ENCODE results near the gene MAGI1. TPM values are rescaled to one million over a fixed set of nuclear protein-coding genes. Genes with fewer than 3 reads are reported as not detected.
"Not testable (repeated sequence)": the region's sequence is repeated elsewhere in the genome, so short reads cannot be mapped to it uniquely, and the experiment has no call there.

MAGI1 gene
- total and polyA plus RNA-seq, 4 donors = 5.0 to 69.2 (median 28.5) TPM

GRCh38 chr3:65896321-65896720 is 142.4 kb downstream of the MAGI1 start:
- no peak for DNase-seq
- no peak for ATAC-seq (ENCODE audit: low FRiP score)
- Histone ChIP-seq H3K9me3 (ENCODE audit: control insufficient read depth, low read length) (no peaks in the 10 kb centered on the region), H3K36me3 (ENCODE audit: control insufficient read depth in 1 of 2, insufficient read depth in 2 of 2, low read length in 1 of 2) (no peaks in the 10 kb centered on the region), H3K27ac (ENCODE audit: low read depth in 1 of 2, low read length in 2 of 2) (no peak overlapping the region), H3K4me3 (ENCODE audit: low read length in 2 of 2) (no peak overlapping the region), H3K27me3 (ENCODE audit: control insufficient read depth in 1 of 2, insufficient read depth in 2 of 2, low read length in 1 of 2) (no peaks in the 10 kb centered on the region), H3K4me1 (ENCODE audit: control insufficient read depth in 1 of 2, insufficient read depth in 2 of 2, low read length in 2 of 2) (peaks cover 6 to 8% of the 10 kb centered on the region in 2 donors)
- 47 to 62% methylated on average over 6 of the region's 6 CpGs for WGBS, 2 donors
- intact Hi-C loops (cut with DNase I) = no loop called here

GRCh38 chr3:65894679-65895453 is 143.9 kb downstream of the MAGI1 start:
- H3K4me1 ChIP-seq (ENCODE audit: control insufficient read depth in 1 of 2, insufficient read depth in 2 of 2, low read length in 2 of 2) = peaks cover 0 to 8% of the 10 kb centered on the region in 2 donors
- H3K9me3 ChIP-seq (ENCODE audit: control insufficient read depth, low read length) = no peaks in the 10 kb centered on the region
- intact Hi-C loops (cut with DNase I) = loop anchor here in 1 of 2 donors (5.0 kb wide), 1 partner anchor 152 kb away; no protein-coding TSS in a partner anchor
- H3K27me3 ChIP-seq (ENCODE audit: control insufficient read depth in 1 of 2, insufficient read depth in 2 of 2, low read length in 1 of 2) = no peaks in the 10 kb centered on the region
- no peak overlapping the region for H3K4me3 ChIP-seq (ENCODE audit: low read length in 2 of 2)
- 13 to 29% methylated on average over 5 of the region's 5 CpGs for WGBS, 2 donors
- peak; percentile 63 for ATAC-seq (ENCODE audit: low FRiP score)
- no peak for DNase-seq
- H3K36me3 ChIP-seq (ENCODE audit: control insufficient read depth in 1 of 2, insufficient read depth in 2 of 2, low read length in 1 of 2) = no peaks in the 10 kb centered on the region
- H3K27ac ChIP-seq (ENCODE audit: low read depth in 1 of 2, low read length in 2 of 2) = peak overlapping the region; percentile 57 to 79

GRCh38 chr3:65894126-65894525 is 144.6 kb downstream of the MAGI1 start:
- DNase-seq (no peak), ATAC-seq (ENCODE audit: low FRiP score) (no peak)
- Histone ChIP-seq H3K36me3 (ENCODE audit: control insufficient read depth in 1 of 2, insufficient read depth in 2 of 2, low read length in 1 of 2) (no peaks in the 10 kb centered on the region), H3K27ac (ENCODE audit: low read depth in 1 of 2, low read length in 2 of 2) (peak overlapping the region; percentile 29 to 96), H3K27me3 (ENCODE audit: control insufficient read depth in 1 of 2, insufficient read depth in 2 of 2, low read length in 1 of 2) (no peaks in the 10 kb centered on the region), H3K4me1 (ENCODE audit: control insufficient read depth in 1 of 2, insufficient read depth in 2 of 2, low read length in 2 of 2) (peaks cover 0 to 8% of the 10 kb centered on the region in 2 donors), H3K4me3 (ENCODE audit: low read length in 2 of 2) (no peak overlapping the region), H3K9me3 (ENCODE audit: control insufficient read depth, low read length) (no peaks in the 10 kb centered on the region)
- WGBS, 2 donors = 35 to 63% methylated on average over 2 of the region's 2 CpGs
- intact Hi-C loops (cut with DNase I) = loop anchor here in 1 of 2 donors (5.0 kb wide), 1 partner anchor 153 kb away; no protein-coding TSS in a partner anchor

- Histone ChIP-seq H3K36me3 (ENCODE audit: control insufficient read depth in 1 of 2, insufficient read depth in 2 of 2, low read length in 1 of 2) (no peaks in the 10 kb centered on the region), H3K27me3 (ENCODE audit: control insufficient read depth in 1 of 2, insufficient read depth in 2 of 2, low read length in 1 of 2) (no peaks in the 10 kb centered on the region), H3K27ac (ENCODE audit: low read depth in 1 of 2, low read length in 2 of 2) (peak overlapping the region; percentile 29 to 96), H3K4me3 (ENCODE audit: low read length in 2 of 2) (no peak overlapping the region), H3K9me3 (ENCODE audit: control insufficient read depth, low read length) (no peaks in the 10 kb centered on the region), H3K4me1 (ENCODE audit: control insufficient read depth in 1 of 2, insufficient read depth in 2 of 2, low read length in 2 of 2) (peaks cover 0 to 10% of the 10 kb centered on the region in 2 donors)
- no peak for DNase-seq
- 34 to 49% methylated on average over 2 of the region's 2 CpGs for WGBS, 2 donors
- no peak for ATAC-seq (ENCODE audit: low FRiP score)
- intact Hi-C loops (cut with DNase I) = loop anchor here in 1 of 2 donors (5.0 kb wide), 1 partner anchor 154 kb away; no protein-coding TSS in a partner anchor
Observed at GRCh38 chr3:65893631-65894030, 145.1 kb downstream of the MAGI1 start.

- intact Hi-C loops (cut with DNase I) = loop anchor here in 1 of 2 donors (5.0 kb wide), 1 partner anchor 156 kb away; no protein-coding TSS in a partner anchor
- H3K27me3 ChIP-seq (ENCODE audit: control insufficient read depth in 1 of 2, insufficient read depth in 2 of 2, low read length in 1 of 2); H3K4me3 ChIP-seq (ENCODE audit: low read length in 2 of 2); H3K27ac ChIP-seq (ENCODE audit: low read depth in 1 of 2, low read length in 2 of 2); ATAC-seq (ENCODE audit: low FRiP score); H3K36me3 ChIP-seq (ENCODE audit: control insufficient read depth in 1 of 2, insufficient read depth in 2 of 2, low read length in 1 of 2); H3K9me3 ChIP-seq (ENCODE audit: control insufficient read depth, low read length); H3K4me1 ChIP-seq (ENCODE audit: control insufficient read depth in 1 of 2, insufficient read depth in 2 of 2, low read length in 2 of 2); DNase-seq: not testable (repeated sequence)
- WGBS, 2 donors = 96 to 98% methylated on average over 2 of the region's 2 CpGs
Observed at GRCh38 chr3:65891477-65891876, 147.2 kb downstream of the MAGI1 start.

GRCh38 chr3:65890328-65890727 is 148.4 kb downstream of the MAGI1 start:
- H3K27ac ChIP-seq (ENCODE audit: low read depth in 1 of 2, low read length in 2 of 2) = peak overlapping the region in 1 of 2 donors; percentile 28
- no peaks in the 10 kb centered on the region for H3K36me3 ChIP-seq (ENCODE audit: control insufficient read depth in 1 of 2, insufficient read depth in 2 of 2, low read length in 1 of 2)
- DNase-seq (no peak), ATAC-seq (ENCODE audit: low FRiP score) (peak; percentile 38)
- no peak overlapping the region for H3K4me3 ChIP-seq (ENCODE audit: low read length in 2 of 2)
- intact Hi-C loops (cut with DNase I) = loop anchor here in 1 of 2 donors (5.0 kb wide), 1 partner anchor 157 kb away; no protein-coding TSS in a partner anchor
- peaks cover 0 to 8% of the 10 kb centered on the region in 2 donors for H3K4me1 ChIP-seq (ENCODE audit: control insufficient read depth in 1 of 2, insufficient read depth in 2 of 2, low read length in 2 of 2)
- WGBS, 2 donors = 5 to 20% methylated on average over 6 of the region's 6 CpGs
- H3K27me3 ChIP-seq (ENCODE audit: control insufficient read depth in 1 of 2, insufficient read depth in 2 of 2, low read length in 1 of 2) = no peaks in the 10 kb centered on the region
- no peaks in the 10 kb centered on the region for H3K9me3 ChIP-seq (ENCODE audit: control insufficient read depth, low read length)

- no peaks in the 10 kb centered on the region for H3K36me3 ChIP-seq (ENCODE audit: control insufficient read depth in 1 of 2, insufficient read depth in 2 of 2, low read length in 1 of 2)
- WGBS, 2 donors = 57 to 71% methylated on average over 3 of the region's 3 CpGs
- H3K4me3 ChIP-seq (ENCODE audit: low read length in 2 of 2) = no peak overlapping the region
- intact Hi-C loops (cut with DNase I) = loop anchor here (2.0 to 10.0 kb wide), 5 partner anchors 63 to 158 kb away; partner anchors contain the start of gene MAGI1 (in 1 of the 2)
- H3K27ac ChIP-seq (ENCODE audit: low read depth in 1 of 2, low read length in 2 of 2) = peak overlapping the region; percentile 69 to 89
- DNase-seq = no peak
- H3K4me1 ChIP-seq (ENCODE audit: control insufficient read depth in 1 of 2, insufficient read depth in 2 of 2, low read length in 2 of 2) = peaks cover 0 to 7% of the 10 kb centered on the region in 2 donors
- no peaks in the 10 kb centered on the region for H3K9me3 ChIP-seq (ENCODE audit: control insufficient read depth, low read length)
- ATAC-seq (ENCODE audit: low FRiP score) = peak; percentile 33
- H3K27me3 ChIP-seq (ENCODE audit: control insufficient read depth in 1 of 2, insufficient read depth in 2 of 2, low read length in 1 of 2) = no peaks in the 10 kb centered on the region
Observed at GRCh38 chr3:65889707-65890099, 149.0 kb downstream of the MAGI1 start.

- Histone ChIP-seq H3K36me3 (ENCODE audit: control insufficient read depth in 1 of 2, insufficient read depth in 2 of 2, low read length in 1 of 2) (no peaks in the 10 kb centered on the region), H3K4me3 (ENCODE audit: low read length in 2 of 2) (no peak overlapping the region), H3K27ac (ENCODE audit: low read depth in 1 of 2, low read length in 2 of 2) (no peak overlapping the region), H3K9me3 (ENCODE audit: control insufficient read depth, low read length) (no peaks in the 10 kb centered on the region), H3K4me1 (ENCODE audit: control insufficient read depth in 1 of 2, insufficient read depth in 2 of 2, low read length in 2 of 2) (peaks cover 0 to 4% of the 10 kb centered on the region in 2 donors), H3K27me3 (ENCODE audit: control insufficient read depth in 1 of 2, insufficient read depth in 2 of 2, low read length in 1 of 2) (no peaks in the 10 kb centered on the region)
- 8 to 13% methylated on average over 4 of the region's 4 CpGs for WGBS, 2 donors
- intact Hi-C loops (cut with DNase I) = loop anchor here (2.0 to 10.0 kb wide), 4 partner anchors 63 to 150 kb away; partner anchors contain the start of gene MAGI1 (in 1 of the 2)
- ATAC-seq (ENCODE audit: low FRiP score) (peak; percentile 87), DNase-seq (peak in 1 of 2 donors; percentile 53)
Observed at GRCh38 chr3:65888980-65889706, 149.6 kb downstream of the MAGI1 start.
